PC-3 (cell line): ENCODE measurements around the gene RIC1. TPM values are rescaled to one million over a fixed set of nuclear protein-coding genes. Genes with fewer than 3 reads are reported as not detected.
"Not testable (repeated sequence)": the region's sequence is repeated elsewhere in the genome, so short reads cannot be mapped to it uniquely, and the experiment has no call there.

Experiments
- ATAC-seq: fragments of 200-7000 bp; cut with Tn5 transposase; 2 replicates; pipeline ENCODE4 v1.9.1; 2020; ENCODE audit warnings: mild to moderate bottlenecking, moderate library complexity
- BruUV-seq: library from RNA; stranded (reverse); fragments of 400-500 nt; replicated peaks from 2 replicates; lab custom pipeline; 2021; lab: Mats Ljungman, UMichigan
- CTCF ChIA-PET: fragments of 300-600 bp; sonication (Branson Sonifier 250); formaldehyde crosslinking; loops from one replicate; lab custom pipeline; 2022; ENCODE audit warnings: antibody characterized with exemption; lab: Charles Lee
- POLR2A ChIA-PET: fragments of 300-600 bp; sonication (Branson Sonifier 250); formaldehyde crosslinking; loops from one replicate; lab custom pipeline; 2022; ENCODE audit warnings: antibody characterized with exemption; ENCODE audit not compliant: unreplicated experiment; lab: Charles Lee
- DNase-seq: peaks from one replicate; pipeline ENCODE4 v3.0.0-alpha.2; 2015
- H2AFZ ChIP-seq: fragments of 300-600 bp; sonication (generic); 2 replicates; pipeline ENCODE4 v1.6.0; 2016; ENCODE audit warnings: antibody characterized with exemption, low read length
- H3F3A ChIP-seq: fragments of 300-600 bp; sonication (generic); one replicate; pipeline ENCODE4 v1.6.0; 2017; ENCODE audit warnings: antibody characterized with exemption, low read length, control low read depth, mild to moderate bottlenecking; ENCODE audit not compliant: unreplicated experiment
- H3K27ac ChIP-seq: fragments of 300-600 bp; sonication (generic); 2 replicates; pipeline ENCODE4 v1.5.1; 2016; ENCODE audit warnings: mild to moderate bottlenecking, low read length
- H3K27me3 ChIP-seq: fragments of 300-600 bp; sonication (generic); 2 replicates; pipeline ENCODE4 v1.6.1; 2016; ENCODE audit warnings: low read length, mixed read lengths
- H3K36me3 ChIP-seq: fragments of 300-600 bp; sonication (generic); 2 replicates; pipeline ENCODE4 v1.6.1; 2016; ENCODE audit warnings: low read depth, mixed run types, low read length, mixed read lengths
- H3K4me1 ChIP-seq: fragments of 300-600 bp; sonication (generic); 2 replicates; pipeline ENCODE4 v1.5.1; 2016; ENCODE audit warnings: low read length; ENCODE audit not compliant: insufficient read depth
- H3K4me2 ChIP-seq: fragments of 300-600 bp; sonication (generic); 2 replicates; pipeline ENCODE4 v1.6.0; 2016; ENCODE audit warnings: low read length
- H3K4me3 ChIP-seq: fragments of 300-600 bp; sonication (generic); 2 replicates; pipeline ENCODE4 v1.5.1; 2016; ENCODE audit warnings: mild to moderate bottlenecking, low read length, mixed read lengths
- H3K79me2 ChIP-seq: fragments of 300-600 bp; sonication (generic); 2 replicates; pipeline ENCODE4 v1.6.1; 2017; ENCODE audit warnings: low read length, mixed read lengths
- H3K9ac ChIP-seq: fragments of 300-600 bp; sonication (generic); 2 replicates; pipeline ENCODE4 v1.6.0; 2016; ENCODE audit warnings: mild to moderate bottlenecking, low read length
- H3K9me2 ChIP-seq: fragments of 300-600 bp; sonication (generic); replicated peaks from 2 replicates; pipeline ENCODE4 v1.6.1; 2016; ENCODE audit warnings: mixed run types, low read length, mixed read lengths
- H3K9me3 ChIP-seq: fragments of 300-600 bp; sonication (generic); 2 replicates; pipeline ENCODE4 v1.6.1; 2016; ENCODE audit warnings: low read length, mixed read lengths
- H4K20me1 ChIP-seq: fragments of 300-600 bp; sonication (generic); 2 replicates; pipeline ENCODE4 v1.6.1; 2016; ENCODE audit warnings: low read length, mixed read lengths
- CTCF ChIP-seq: fragments of 300-600 bp; sonication (generic); conservative IDR thresholded peaks from 2 replicates; pipeline ENCODE4 v1.5.1; 2017; ENCODE audit warnings: antibody characterized with exemption, low read depth, mild to moderate bottlenecking, low read length
- EZH2 ChIP-seq: fragments of 300-600 bp; sonication (generic); IDR thresholded peaks from one replicate; pipeline ENCODE4 v1.6.1; 2017; ENCODE audit warnings: antibody characterized with exemption, mild to moderate bottlenecking, low read length; ENCODE audit not compliant: unreplicated experiment
- EZH2phosphoT487 ChIP-seq: fragments of 300-600 bp; sonication (generic); IDR thresholded peaks from 2 replicates; pipeline ENCODE4 v1.6.1; 2018; ENCODE audit warnings: mild to moderate bottlenecking, antibody characterized with exemption, low read length, borderline replicate concordance
- intact Hi-C: fragments of 100-400 bp; cut with micrococcal nuclease; formaldehyde crosslinking; loops from 2 replicates; pipeline ENCODE4 v1.9.0; 2023
- total RNA-seq: library from RNA; depleted of rRNA; stranded (reverse); fragments of >200 nt; gene quantifications from 2 replicates; pipeline ENCODE4 v1.2.3, GENCODE V29; 2014

The RIC1 gene
- total RNA-seq, 1 experiment from 2014 or later: 16.0 TPM

DNA sequence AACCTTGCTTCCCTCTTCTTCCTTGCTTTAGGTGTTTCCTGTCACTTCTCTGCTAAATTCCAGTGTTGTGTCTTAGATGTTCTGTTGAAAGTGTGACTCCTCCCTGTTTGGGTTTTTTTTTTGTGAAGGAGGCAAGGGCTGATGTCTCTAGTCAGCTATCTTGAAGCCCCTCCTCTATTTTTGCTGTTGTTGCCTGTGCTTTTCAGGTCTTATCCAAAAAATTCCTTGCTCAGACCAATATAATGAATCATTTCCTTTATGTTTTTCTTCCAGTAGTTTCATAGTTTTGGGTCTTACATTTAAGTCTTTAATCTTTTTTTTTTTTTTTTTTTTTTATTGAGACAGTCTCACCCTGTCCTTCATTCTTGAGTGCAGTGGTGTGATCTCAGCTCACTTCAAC lies 22.3 kb downstream of the RIC1 start:
- peak overlapping the region; percentile 39 for H3K4me2 ChIP-seq
- H3K79me2 ChIP-seq: peaks cover 97% of the 10 kb centered on the region
- H3K4me1 ChIP-seq: peaks cover 8% of the 10 kb centered on the region
- TF ChIP-seq CTCF: no peak
- TF ChIP-seq EZH2: no peak
- no peak for TF ChIP-seq EZH2phosphoT487
- no peaks in the 10 kb centered on the region for H3K27me3 ChIP-seq
- no peaks in the 10 kb centered on the region for H4K20me1 ChIP-seq
- H2AFZ ChIP-seq: no peak overlapping the region
- H3K36me3 ChIP-seq: peaks cover 7% of the 10 kb centered on the region; the same call in 1 of the 2 replicates
- no peak overlapping the region for H3K9ac ChIP-seq
- intact Hi-C loops: no loop called here
- no TSS peak for BruUV-seq
- H3K27ac ChIP-seq: no peak overlapping the region
- H3K9me3 ChIP-seq: peaks cover 4% of the 10 kb centered on the region; the same call in 1 of the 2 replicates
- ChIA-PET POLR2A (no interaction called here), CTCF (no interaction called here)
- no peak overlapping the region for H3K4me3 ChIP-seq
- ATAC-seq (peak; percentile 15; the same call in 1 of the 2 replicates), DNase-seq (peak; percentile 5)
- no peaks in the 10 kb centered on the region for H3K9me2 ChIP-seq
- no peaks in the 10 kb centered on the region for H3F3A ChIP-seq

GRCh38 chr9:5652821-5653220 lies 23.9 kb downstream of the RIC1 start:
- TF ChIP-seq EZH2phosphoT487 (no peak), CTCF (no peak), EZH2 (no peak)
- H3K4me1 ChIP-seq: peaks cover 8% of the 10 kb centered on the region
- H3K9me3 ChIP-seq: peaks cover 4% of the 10 kb centered on the region; the same call in 1 of the 2 replicates
- ATAC-seq: no peak
- no peak overlapping the region for H3K4me2 ChIP-seq
- H3K4me3 ChIP-seq: no peak overlapping the region
- no peak for DNase-seq
- no peaks in the 10 kb centered on the region for H4K20me1 ChIP-seq
- H3F3A ChIP-seq: no peaks in the 10 kb centered on the region
- intact Hi-C loops: no loop called here
- H2AFZ ChIP-seq: no peak overlapping the region
- ChIA-PET CTCF (no interaction called here), POLR2A (no interaction called here)
- H3K27ac ChIP-seq: no peak overlapping the region
- H3K9me2 ChIP-seq: no peaks in the 10 kb centered on the region
- H3K36me3 ChIP-seq: peaks cover 12% of the 10 kb centered on the region; the same call in 1 of the 2 replicates
- no peaks in the 10 kb centered on the region for H3K27me3 ChIP-seq
- H3K9ac ChIP-seq: no peak overlapping the region
- no TSS peak for BruUV-seq
- peaks cover 88% of the 10 kb centered on the region for H3K79me2 ChIP-seq

DNA sequence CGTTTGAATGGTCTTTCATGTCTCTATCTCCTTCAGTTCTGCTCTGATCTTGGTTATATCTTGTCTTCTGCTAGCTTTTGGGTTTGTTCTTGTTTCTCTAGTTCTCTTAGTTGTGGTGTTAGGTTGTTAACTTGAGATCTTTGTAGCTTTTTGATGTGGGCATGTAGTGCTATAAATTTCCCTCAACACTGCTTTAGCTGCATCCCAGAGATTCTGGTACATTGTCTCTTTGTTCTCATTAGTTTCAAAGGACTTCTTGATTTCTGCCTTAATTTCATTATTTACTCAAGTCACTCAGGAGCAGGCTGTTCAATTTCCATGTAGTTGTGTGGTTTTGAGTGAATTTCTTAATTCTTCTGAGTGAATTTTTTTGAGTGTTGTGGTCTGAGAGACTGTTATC lies 33.9 kb downstream of the RIC1 start:
- H3K4me1 ChIP-seq, H2AFZ ChIP-seq, H3K9me3 ChIP-seq, H3K4me3 ChIP-seq, intact Hi-C loops, CTCF ChIA-PET, DNase-seq, H3F3A ChIP-seq, H3K4me2 ChIP-seq, H3K9ac ChIP-seq, BruUV-seq, H3K36me3 ChIP-seq, H4K20me1 ChIP-seq, H3K9me2 ChIP-seq, H3K27me3 ChIP-seq, H3K27ac ChIP-seq, ATAC-seq: not testable (repeated sequence)
- POLR2A ChIA-PET: interaction anchor here (0.6 kb wide), 1 partner anchor 89 kb away, joined by 3 read pairs; no protein-coding TSS in a partner anchor
- peaks cover 46% of the 10 kb centered on the region for H3K79me2 ChIP-seq
